Parathyroid adenoma (tissue), 2 donors: ENCODE measurements around the gene ARHGAP42.

Experiments used
- H2AFZ ChIP-seq: fragments of 300-600 bp; sonication (generic); one replicate; pipeline ENCODE4 v1.7.0; 2017; ENCODE audit warnings: antibody characterized with exemption, mild to moderate bottlenecking
- H3K27ac ChIP-seq: fragments of 300-600 bp; sonication (generic); one replicate; pipeline ENCODE4 v1.7.0; 2017
- H3K27me3 ChIP-seq: fragments of 300-600 bp; sonication (generic); one replicate; pipeline ENCODE4 v1.7.0; 2017; ENCODE audit warnings: low read length; ENCODE audit not compliant: control insufficient read depth, insufficient read depth
- H3K36me3 ChIP-seq: fragments of 300-600 bp; sonication (generic); one replicate; pipeline ENCODE4 v1.7.0; 2017; ENCODE audit warnings: low read length; ENCODE audit not compliant: control insufficient read depth, insufficient read depth
- H3K4me1 ChIP-seq: fragments of 300-600 bp; sonication (generic); one replicate; pipeline ENCODE4 v1.7.0; 2017; ENCODE audit warnings: control low read depth
- H3K4me2 ChIP-seq: fragments of 300-600 bp; sonication (generic); one replicate; pipeline ENCODE4 v1.7.0; 2017; ENCODE audit warnings: low read length
- H3K4me3 ChIP-seq: fragments of 300-600 bp; sonication (generic); one replicate; pipeline ENCODE4 v1.7.0; 2017; ENCODE audit warnings: low read depth, low read length
- H3K79me2 ChIP-seq: fragments of 300-600 bp; sonication (generic); one replicate; pipeline ENCODE4 v1.7.0; 2017; ENCODE audit warnings: control low read depth
- H3K9ac ChIP-seq: fragments of 300-600 bp; sonication (generic); one replicate; pipeline ENCODE4 v1.7.0; 2017; ENCODE audit warnings: mild to moderate bottlenecking
- H3K9me3 ChIP-seq: fragments of 300-600 bp; sonication (generic); one replicate; pipeline ENCODE4 v1.7.0; 2017; ENCODE audit warnings: low read length; ENCODE audit not compliant: control insufficient read depth
- CTCF ChIP-seq: fragments of 300-600 bp; sonication (generic); IDR thresholded peaks from one replicate; pipeline ENCODE4 v1.7.0; 2017; ENCODE audit warnings: antibody characterized with exemption, mild to moderate bottlenecking
- donor health status: primary hyperparathyroidism.

ARHGAP42 gene

GRCh38 chr11:100769165-100769564 is 82.1 kb downstream of the ARHGAP42 start:
- Histone ChIP-seq H3K36me3 (no peaks in the 10 kb centered on the region), H3K4me2 (no peak overlapping the region), H3K4me3 (no peak overlapping the region), H3K9me3 (no peaks in the 10 kb centered on the region), H2AFZ (no peak overlapping the region), H3K27me3 (no peaks in the 10 kb centered on the region), H3K79me2 (no peaks in the 10 kb centered on the region), H3K4me1 (no peaks in the 10 kb centered on the region), H3K27ac (no peak overlapping the region), H3K9ac (no peak overlapping the region)
- TF ChIP-seq CTCF = no peak

GRCh38 chr11:100769617-100770016 is 82.5 kb downstream of the ARHGAP42 start:
- no peaks in the 10 kb centered on the region for H3K27me3 ChIP-seq
- TF ChIP-seq CTCF = no peak
- H3K9me3 ChIP-seq = no peaks in the 10 kb centered on the region
- no peak overlapping the region for H3K27ac ChIP-seq
- no peak overlapping the region for H3K4me2 ChIP-seq
- H3K79me2 ChIP-seq = no peaks in the 10 kb centered on the region
- H3K4me3 ChIP-seq = no peak overlapping the region
- no peak overlapping the region for H3K9ac ChIP-seq
- H3K4me1 ChIP-seq = no peaks in the 10 kb centered on the region
- no peak overlapping the region for H2AFZ ChIP-seq
- H3K36me3 ChIP-seq = no peaks in the 10 kb centered on the region

GRCh38 chr11:100774132-100774531 is 87.0 kb downstream of the ARHGAP42 start:
- Histone ChIP-seq H3K27me3 (no peaks in the 10 kb centered on the region), H2AFZ (no peak overlapping the region), H3K9me3 (no peaks in the 10 kb centered on the region), H3K27ac (no peak overlapping the region), H3K9ac (no peak overlapping the region), H3K4me1 (no peaks in the 10 kb centered on the region), H3K4me3 (no peak overlapping the region), H3K36me3 (no peaks in the 10 kb centered on the region), H3K79me2 (no peaks in the 10 kb centered on the region), H3K4me2 (no peak overlapping the region)
- TF ChIP-seq CTCF = no peak

- H3K4me2 ChIP-seq = no peak overlapping the region
- H2AFZ ChIP-seq = no peak overlapping the region
- no peaks in the 10 kb centered on the region for H3K4me1 ChIP-seq
- H3K27me3 ChIP-seq = no peaks in the 10 kb centered on the region
- no peak for TF ChIP-seq CTCF
- H3K9ac ChIP-seq = no peak overlapping the region
- H3K79me2 ChIP-seq = no peaks in the 10 kb centered on the region
- no peaks in the 10 kb centered on the region for H3K36me3 ChIP-seq
- no peak overlapping the region for H3K27ac ChIP-seq
- no peak overlapping the region for H3K4me3 ChIP-seq
- no peaks in the 10 kb centered on the region for H3K9me3 ChIP-seq
These were observed 87.8 kb downstream of the ARHGAP42 start for GRCh38 chr11:100774859-100775258.

- Histone ChIP-seq H3K36me3 (no peaks in the 10 kb centered on the region), H3K27ac (no peak overlapping the region), H3K4me3 (no peak overlapping the region), H3K4me1 (no peaks in the 10 kb centered on the region), H3K79me2 (no peaks in the 10 kb centered on the region), H2AFZ (no peak overlapping the region), H3K4me2 (no peak overlapping the region), H3K9ac (no peak overlapping the region), H3K9me3 (no peaks in the 10 kb centered on the region), H3K27me3 (no peaks in the 10 kb centered on the region)
- no peak for TF ChIP-seq CTCF
These were observed 89.3 kb downstream of the ARHGAP42 start for GRCh38 chr11:100776212-100776896.
